ENCODE data around the gene DOCK10. TPM values are rescaled to one million over a fixed set of nuclear protein-coding genes. Genes with fewer than 3 reads are reported as not detected.

Gene DOCK10
- total RNA-seq, 1 donor from 2014 or later, result 15.2 TPM

GRCh38 chr2:224908818-224909217, 133.4 kb downstream of the DOCK10 start:
- Mint-ChIP-seq H3K9me3 (ENCODE audit: unreplicated experiment) (no peaks in the 10 kb centered on the region), H3K27ac (ENCODE audit: unreplicated experiment) (peak overlapping the region; percentile 98), H3K27me3 (ENCODE audit: unreplicated experiment) (no peaks in the 10 kb centered on the region), H3K36me3 (ENCODE audit: unreplicated experiment) (no peaks in the 10 kb centered on the region), H3K4me3 (ENCODE audit: unreplicated experiment) (no peak overlapping the region), H3K4me1 (ENCODE audit: unreplicated experiment) (peaks cover 44% of the 10 kb centered on the region)
- no peak for DNase-seq (ENCODE audit: extremely low spot score, unreplicated experiment)
- TF ChIP-seq CTCF (IDR thresholded peaks at IDR 0.05), result no peak

- peaks cover 28% of the 10 kb centered on the region for H3K4me1 Mint-ChIP-seq (ENCODE audit: unreplicated experiment)
- H3K27me3 Mint-ChIP-seq (ENCODE audit: unreplicated experiment), result no peaks in the 10 kb centered on the region
- no peak for TF ChIP-seq CTCF (IDR thresholded peaks at IDR 0.05)
- peak overlapping the region; percentile 39 for H3K27ac Mint-ChIP-seq (ENCODE audit: unreplicated experiment)
- H3K4me3 Mint-ChIP-seq (ENCODE audit: unreplicated experiment), result no peak overlapping the region
- no peaks in the 10 kb centered on the region for H3K9me3 Mint-ChIP-seq (ENCODE audit: unreplicated experiment)
- DNase-seq (ENCODE audit: extremely low spot score, unreplicated experiment), result no peak
- H3K36me3 Mint-ChIP-seq (ENCODE audit: unreplicated experiment), result no peaks in the 10 kb centered on the region
These were observed 137.9 kb downstream of the DOCK10 start for GRCh38 chr2:224904381-224904780.

- TF ChIP-seq CTCF (IDR thresholded peaks at IDR 0.05), result no peak
- Mint-ChIP-seq H3K36me3 (ENCODE audit: unreplicated experiment) (no peaks in the 10 kb centered on the region), H3K9me3 (ENCODE audit: unreplicated experiment) (no peaks in the 10 kb centered on the region), H3K27me3 (ENCODE audit: unreplicated experiment) (no peaks in the 10 kb centered on the region), H3K4me1 (ENCODE audit: unreplicated experiment) (peaks cover 20% of the 10 kb centered on the region), H3K4me3 (ENCODE audit: unreplicated experiment) (no peak overlapping the region), H3K27ac (ENCODE audit: unreplicated experiment) (peak overlapping the region; percentile 73)
- DNase-seq (ENCODE audit: extremely low spot score, unreplicated experiment), result no peak
These were observed 138.6 kb downstream of the DOCK10 start for GRCh38 chr2:224903621-224904020.

GRCh38 chr2:224901121-224901676, 141.1 kb downstream of the DOCK10 start:
- Mint-ChIP-seq H3K9me3 (ENCODE audit: unreplicated experiment) (no peaks in the 10 kb centered on the region), H3K36me3 (ENCODE audit: unreplicated experiment) (no peaks in the 10 kb centered on the region), H3K27ac (ENCODE audit: unreplicated experiment) (no peak overlapping the region), H3K4me3 (ENCODE audit: unreplicated experiment) (no peak overlapping the region), H3K4me1 (ENCODE audit: unreplicated experiment) (peaks cover 17% of the 10 kb centered on the region), H3K27me3 (ENCODE audit: unreplicated experiment) (no peaks in the 10 kb centered on the region)
- no peak for TF ChIP-seq CTCF (IDR thresholded peaks at IDR 0.05)
- no peak for DNase-seq (ENCODE audit: extremely low spot score, unreplicated experiment)

- DNase-seq (ENCODE audit: extremely low spot score, unreplicated experiment), result no peak
- Mint-ChIP-seq H3K4me1 (ENCODE audit: unreplicated experiment) (no peaks in the 10 kb centered on the region), H3K4me3 (ENCODE audit: unreplicated experiment) (no peak overlapping the region), H3K36me3 (ENCODE audit: unreplicated experiment) (peaks cover 9% of the 10 kb centered on the region), H3K27me3 (ENCODE audit: unreplicated experiment) (no peaks in the 10 kb centered on the region), H3K9me3 (ENCODE audit: unreplicated experiment) (no peaks in the 10 kb centered on the region), H3K27ac (ENCODE audit: unreplicated experiment) (no peak overlapping the region)
- no peak for TF ChIP-seq CTCF (IDR thresholded peaks at IDR 0.05)
These were observed 146.9 kb downstream of the DOCK10 start for GRCh38 chr2:224895377-224895776.

All from osteocyte (in vitro differentiated cells).